Testis (tissue), 2 donors: ENCODE results near the gene C3AR1.

Experiments used
- POLR2A ChIP-seq: fragments of 450-650 bp; IDR thresholded peaks from one replicate; pipeline ENCODE4 v1.6.1; 2017; ENCODE audit warnings: antibody characterized with exemption, mild to moderate bottlenecking, moderate library complexity
- TF ChIP-seq, protein P1 (sequence below), 3 experiments: fragments of 450-650 bp in 2 of 3; fragments of 200-600 bp in 1 of 3; sonication (generic) in 1 of 3; IDR thresholded peaks; one replicate each; pipeline ENCODE4 v1.5.1; 2016 to 2019; ENCODE audit warnings: antibody characterized with exemption in 3 of 3, mild to moderate bottlenecking in 2 of 3, moderate library complexity in 1 of 3

GRCh38 chr12:8093291-8093690 lies 27.1 kb upstream of the C3AR1 start:
- no peak for TF ChIP-seq POLR2A
- TF ChIP-seq, protein P1, sequence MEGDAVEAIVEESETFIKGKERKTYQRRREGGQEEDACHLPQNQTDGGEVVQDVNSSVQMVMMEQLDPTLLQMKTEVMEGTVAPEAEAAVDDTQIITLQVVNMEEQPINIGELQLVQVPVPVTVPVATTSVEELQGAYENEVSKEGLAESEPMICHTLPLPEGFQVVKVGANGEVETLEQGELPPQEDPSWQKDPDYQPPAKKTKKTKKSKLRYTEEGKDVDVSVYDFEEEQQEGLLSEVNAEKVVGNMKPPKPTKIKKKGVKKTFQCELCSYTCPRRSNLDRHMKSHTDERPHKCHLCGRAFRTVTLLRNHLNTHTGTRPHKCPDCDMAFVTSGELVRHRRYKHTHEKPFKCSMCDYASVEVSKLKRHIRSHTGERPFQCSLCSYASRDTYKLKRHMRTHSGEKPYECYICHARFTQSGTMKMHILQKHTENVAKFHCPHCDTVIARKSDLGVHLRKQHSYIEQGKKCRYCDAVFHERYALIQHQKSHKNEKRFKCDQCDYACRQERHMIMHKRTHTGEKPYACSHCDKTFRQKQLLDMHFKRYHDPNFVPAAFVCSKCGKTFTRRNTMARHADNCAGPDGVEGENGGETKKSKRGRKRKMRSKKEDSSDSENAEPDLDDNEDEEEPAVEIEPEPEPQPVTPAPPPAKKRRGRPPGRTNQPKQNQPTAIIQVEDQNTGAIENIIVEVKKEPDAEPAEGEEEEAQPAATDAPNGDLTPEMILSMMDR (IDR thresholded peaks at IDR 0.05): no peak
